DND-41 (cell line): ENCODE results near the gene SH3TC1.

Source experiments
- ATAC-seq: fragments of 200-7000 bp; cut with Tn5 transposase; 3 replicates; pipeline ENCODE4 v1.9.1; 2021; ENCODE audit warnings: low read depth; ENCODE audit not compliant: insufficient read depth
- DNase-seq: peaks from one replicate; pipeline ENCODE4 v3.0.0-alpha.2; 2020
- H2AFZ ChIP-seq: 2 replicates; pipeline ENCODE4 v1.6.0; 2012; ENCODE audit warnings: low read depth, low read length
- H3K27ac ChIP-seq: 2 replicates; pipeline ENCODE4 v1.5.1; 2012; ENCODE audit warnings: low read length, inconsistent platforms
- H3K27me3 ChIP-seq: fragments of 200-600 bp; sonication (generic); 2 replicates; pipeline ENCODE4 v1.6.0; 2012; ENCODE audit warnings: low read length, mild to moderate bottlenecking, inconsistent platforms; ENCODE audit not compliant: insufficient read depth, poor library complexity
- H3K36me3 ChIP-seq: 2 replicates; pipeline ENCODE4 v1.5.1; 2012; ENCODE audit warnings: low read length, inconsistent platforms; ENCODE audit not compliant: insufficient read depth
- H3K4me1 ChIP-seq: 2 replicates; pipeline ENCODE4 v1.5.1; 2012; ENCODE audit warnings: mild to moderate bottlenecking, low read length; ENCODE audit not compliant: insufficient read depth
- H3K4me2 ChIP-seq: 2 replicates; pipeline ENCODE4 v1.6.0; 2012; ENCODE audit warnings: mild to moderate bottlenecking, moderate library complexity, low read length, inconsistent platforms; ENCODE audit not compliant: insufficient read depth
- H3K4me3 ChIP-seq, 2 experiments: fragments of 200-600 bp in 1 of 2; shearing (Covaris generic) in 1 of 2; 2 replicates each; pipeline ENCODE4 v1.5.1; 2012 to 2016; ENCODE audit warnings: inconsistent platforms in 2 of 2, low read length in 2 of 2, mild to moderate bottlenecking in 2 of 2, low read depth in 1 of 2, moderate library complexity in 1 of 2
- H3K79me2 ChIP-seq: 2 replicates; pipeline ENCODE4 v1.6.0; 2012; ENCODE audit warnings: low read length, inconsistent platforms; ENCODE audit not compliant: insufficient read depth
- H3K9ac ChIP-seq: 2 replicates; pipeline ENCODE4 v1.6.0; 2012; ENCODE audit warnings: low read depth, mild to moderate bottlenecking, inconsistent platforms, low read length, moderate library complexity
- H3K9me3 ChIP-seq: 2 replicates; pipeline ENCODE4 v1.5.1; 2012; ENCODE audit warnings: low read length, moderate library complexity, mild to moderate bottlenecking, inconsistent platforms; ENCODE audit not compliant: insufficient read depth, severe bottlenecking
- H4K20me1 ChIP-seq: 2 replicates; pipeline ENCODE4 v1.6.0; 2012; ENCODE audit warnings: low read length; ENCODE audit not compliant: insufficient read depth
- EZH2 ChIP-seq: IDR thresholded peaks from 3 replicates; pipeline ENCODE4 v1.6.1; 2012; ENCODE audit warnings: borderline replicate concordance, low read depth, mild to moderate bottlenecking, moderate library complexity, low read length, inconsistent platforms; ENCODE audit not compliant: severe bottlenecking
- TF ChIP-seq, protein P1 (sequence below): IDR thresholded peaks from 2 replicates; pipeline ENCODE4 v1.5.1; 2012; ENCODE audit warnings: borderline replicate concordance, low read length, moderate library complexity, mild to moderate bottlenecking; ENCODE audit not compliant: poor library complexity, severe bottlenecking; ENCODE audit errors: extremely low read depth

Gene SH3TC1

DNA sequence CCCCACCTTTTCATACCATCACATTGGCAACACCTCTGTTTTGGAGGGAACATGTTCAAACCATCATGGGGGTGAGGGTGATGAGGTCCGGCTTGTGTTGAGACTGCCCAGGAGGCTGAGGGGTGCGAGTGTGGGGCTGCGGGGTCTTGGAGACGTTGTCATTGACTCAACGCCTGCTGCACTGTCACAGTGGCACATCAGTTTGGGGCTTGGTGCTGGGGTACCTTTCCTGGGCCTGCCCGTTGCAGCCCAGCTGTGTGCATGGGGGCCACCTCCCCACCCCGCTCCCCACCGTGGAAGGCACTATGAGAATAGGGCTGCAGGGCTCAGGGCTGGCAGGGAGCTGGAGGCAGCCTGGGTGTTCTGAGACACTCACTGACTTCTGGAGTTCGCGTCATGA lies 72.7 kb downstream of the SH3TC1 start:
- H3K4me3 ChIP-seq: no peak overlapping the region
- H3K4me2 ChIP-seq: no peak overlapping the region
- no peaks in the 10 kb centered on the region for H3K4me1 ChIP-seq
- DNase-seq (no peak), ATAC-seq (no peak)
- no peak overlapping the region for H2AFZ ChIP-seq
- H4K20me1 ChIP-seq: no peaks in the 10 kb centered on the region
- TF ChIP-seq, protein P1, sequence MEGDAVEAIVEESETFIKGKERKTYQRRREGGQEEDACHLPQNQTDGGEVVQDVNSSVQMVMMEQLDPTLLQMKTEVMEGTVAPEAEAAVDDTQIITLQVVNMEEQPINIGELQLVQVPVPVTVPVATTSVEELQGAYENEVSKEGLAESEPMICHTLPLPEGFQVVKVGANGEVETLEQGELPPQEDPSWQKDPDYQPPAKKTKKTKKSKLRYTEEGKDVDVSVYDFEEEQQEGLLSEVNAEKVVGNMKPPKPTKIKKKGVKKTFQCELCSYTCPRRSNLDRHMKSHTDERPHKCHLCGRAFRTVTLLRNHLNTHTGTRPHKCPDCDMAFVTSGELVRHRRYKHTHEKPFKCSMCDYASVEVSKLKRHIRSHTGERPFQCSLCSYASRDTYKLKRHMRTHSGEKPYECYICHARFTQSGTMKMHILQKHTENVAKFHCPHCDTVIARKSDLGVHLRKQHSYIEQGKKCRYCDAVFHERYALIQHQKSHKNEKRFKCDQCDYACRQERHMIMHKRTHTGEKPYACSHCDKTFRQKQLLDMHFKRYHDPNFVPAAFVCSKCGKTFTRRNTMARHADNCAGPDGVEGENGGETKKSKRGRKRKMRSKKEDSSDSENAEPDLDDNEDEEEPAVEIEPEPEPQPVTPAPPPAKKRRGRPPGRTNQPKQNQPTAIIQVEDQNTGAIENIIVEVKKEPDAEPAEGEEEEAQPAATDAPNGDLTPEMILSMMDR: no peak
- TF ChIP-seq EZH2: no peak
- H3K36me3 ChIP-seq: no peaks in the 10 kb centered on the region
- no peaks in the 10 kb centered on the region for H3K79me2 ChIP-seq
- H3K9ac ChIP-seq: no peak overlapping the region
- no peaks in the 10 kb centered on the region for H3K27me3 ChIP-seq
- no peak overlapping the region for H3K27ac ChIP-seq
- H3K9me3 ChIP-seq: no peaks in the 10 kb centered on the region

DNA sequence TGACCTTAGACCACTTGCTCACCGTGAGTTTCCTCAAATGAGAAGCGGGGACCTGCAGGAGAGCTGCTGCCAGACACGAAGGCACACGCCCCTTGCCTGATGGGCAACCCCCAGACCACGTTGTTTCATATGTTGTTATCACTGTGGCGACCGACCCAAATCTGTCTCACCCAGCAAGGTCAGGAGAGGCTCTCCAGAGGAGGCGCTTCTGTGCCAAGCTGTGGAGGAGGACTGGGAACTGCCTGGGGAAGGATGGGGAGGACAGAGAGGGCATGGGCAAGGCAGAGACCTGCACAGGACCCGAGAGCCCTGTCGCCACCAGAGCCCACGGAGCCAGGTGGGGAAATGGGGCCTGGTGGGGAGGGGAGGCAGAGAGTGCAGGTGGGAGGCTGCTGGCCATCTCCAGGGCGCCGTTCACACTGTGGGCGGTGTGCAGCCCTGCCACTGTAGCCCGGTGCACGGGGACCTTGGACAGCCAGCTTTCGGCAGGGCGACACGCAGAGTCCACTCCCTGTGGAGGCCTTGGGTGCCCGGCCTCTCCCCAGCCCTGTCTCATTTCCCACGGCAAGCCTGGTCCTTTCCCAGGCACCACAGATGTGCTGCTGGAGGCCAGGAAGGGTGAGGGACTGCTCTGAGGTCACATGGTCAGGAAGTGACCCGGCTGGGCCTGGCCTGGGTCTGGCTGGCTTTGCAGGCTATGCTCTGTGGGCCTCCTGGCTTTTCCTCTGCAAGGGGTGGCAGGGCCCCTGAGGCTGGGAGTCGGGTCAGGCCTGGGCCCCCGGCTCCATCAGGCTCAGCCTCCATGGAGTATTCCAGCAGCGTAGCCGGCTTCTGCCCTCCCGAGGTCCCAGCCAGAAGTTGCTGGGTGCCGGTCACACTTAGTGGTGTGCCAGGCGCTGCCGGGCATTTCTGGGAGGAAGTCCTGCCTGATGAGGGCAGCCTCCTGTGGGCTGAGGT lies 73.7 kb downstream of the SH3TC1 start:
- TF ChIP-seq EZH2: no peak
- TF ChIP-seq, protein P1: no peak
- Histone ChIP-seq H3K4me1 (no peaks in the 10 kb centered on the region), H3K4me2 (no peak overlapping the region), H3K79me2 (no peaks in the 10 kb centered on the region), H3K9ac (no peak overlapping the region), H3K27ac (no peak overlapping the region), H4K20me1 (no peaks in the 10 kb centered on the region), H3K9me3 (no peaks in the 10 kb centered on the region), H3K36me3 (no peaks in the 10 kb centered on the region), H3K4me3 (no peak overlapping the region), H3K27me3 (no peaks in the 10 kb centered on the region), H2AFZ (no peak overlapping the region)
- DNase-seq (no peak), ATAC-seq (no peak)

DNA sequence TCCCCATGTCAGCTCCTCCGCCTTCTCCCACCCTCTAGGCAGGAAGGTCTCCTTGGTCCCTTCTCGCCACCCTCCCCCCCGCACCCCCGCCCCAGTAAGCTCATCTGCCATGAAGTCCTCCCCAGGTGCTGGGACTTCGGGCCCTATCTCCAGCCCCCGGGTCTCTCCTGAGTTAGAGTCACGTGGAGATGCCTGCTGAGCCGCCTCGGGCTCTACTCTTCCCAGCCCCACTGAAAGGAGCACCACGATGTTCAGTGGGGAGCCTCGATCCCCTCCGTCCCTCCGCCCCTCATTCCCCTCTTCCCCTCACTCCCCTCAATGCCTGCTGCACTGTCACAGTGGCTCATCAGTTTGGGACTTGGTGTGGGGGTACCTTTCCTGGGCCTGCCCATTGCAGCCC lies 74.4 kb downstream of the SH3TC1 start:
- H3K36me3 ChIP-seq: no peaks in the 10 kb centered on the region
- H3K27ac ChIP-seq: no peak overlapping the region
- no peaks in the 10 kb centered on the region for H3K27me3 ChIP-seq
- TF ChIP-seq, protein P1: no peak
- TF ChIP-seq EZH2: no peak
- ATAC-seq: no peak
- H3K4me3 ChIP-seq: no peak overlapping the region
- no peak overlapping the region for H3K4me2 ChIP-seq
- no peak overlapping the region for H3K9ac ChIP-seq
- H3K79me2 ChIP-seq: no peaks in the 10 kb centered on the region
- no peak overlapping the region for H2AFZ ChIP-seq
- H3K9me3 ChIP-seq: no peaks in the 10 kb centered on the region
- no peak for DNase-seq
- no peaks in the 10 kb centered on the region for H3K4me1 ChIP-seq
- no peaks in the 10 kb centered on the region for H4K20me1 ChIP-seq
